SK-N-MC (cell line): ENCODE results near the gene PAPPA2.

Experiments used
- DNase-seq: peaks from one replicate; pipeline ENCODE4 v3.0.0-alpha.2; 2011; ENCODE audit warnings: low read depth, low spot score
- H3K27ac ChIP-seq: fragments of 200-600 bp; sonication (generic); 2 replicates; pipeline ENCODE4 v1.5.1; 2016; ENCODE audit warnings: mixed run types
- H3K36me3 ChIP-seq: fragments of 200-600 bp; sonication (generic); 2 replicates; pipeline ENCODE4 v1.6.1; 2017; ENCODE audit warnings: antibody characterized with exemption, low read length, mixed read lengths; ENCODE audit not compliant: insufficient read depth
- H3K4me3 ChIP-seq: fragments of 200-600 bp; sonication (generic); 2 replicates; pipeline ENCODE4 v1.5.1; 2016
- H3K9ac ChIP-seq: fragments of 200-600 bp; sonication (generic); 2 replicates; pipeline ENCODE4 v1.8.0; 2017; ENCODE audit warnings: mixed run types, mixed read lengths; ENCODE audit not compliant: insufficient read length
- H3K9me3 ChIP-seq: fragments of 200-600 bp; sonication (generic); 2 replicates; pipeline ENCODE4 v1.6.1; 2017; ENCODE audit warnings: low read depth, mild to moderate bottlenecking, antibody characterized with exemption, low read length, moderate library complexity, mixed read lengths
- EZH2 ChIP-seq: fragments of 200-600 bp; sonication (generic); IDR thresholded peaks from one replicate; pipeline ENCODE4 v1.6.1; 2017; ENCODE audit warnings: antibody characterized with exemption
- FOXP2 ChIP-seq: optimal IDR thresholded peaks from 2 replicates; pipeline ENCODE3; 2011; ENCODE audit warnings: mild to moderate bottlenecking, moderate library complexity; ENCODE audit not compliant: insufficient read depth; ENCODE audit errors: extremely low read length, control extremely low read depth
- POLR2AphosphoS5 ChIP-seq: IDR thresholded peaks from 2 replicates; pipeline ENCODE4 v1.6.1; 2012; ENCODE audit warnings: mild to moderate bottlenecking, low read depth, low read length, borderline replicate concordance

The PAPPA2 gene

GRCh38 chr1:176696109-176696508, 233.1 kb downstream of the PAPPA2 start:
- Histone ChIP-seq H3K9me3 (no peaks in the 10 kb centered on the region), H3K36me3 (no peaks in the 10 kb centered on the region), H3K27ac (no peak overlapping the region), H3K9ac (no peak overlapping the region), H3K4me3 (no peak overlapping the region)
- TF ChIP-seq EZH2 (no peak), FOXP2 (no peak), POLR2AphosphoS5 (no peak)
- DNase-seq = no peak

- H3K4me3 ChIP-seq = no peak overlapping the region
- no peak for DNase-seq
- TF ChIP-seq POLR2AphosphoS5 (no peak), FOXP2 (no peak), EZH2 (no peak)
- H3K36me3 ChIP-seq = no peaks in the 10 kb centered on the region
- no peaks in the 10 kb centered on the region for H3K9me3 ChIP-seq
- H3K9ac ChIP-seq = no peak overlapping the region
- no peak overlapping the region for H3K27ac ChIP-seq
Observed at GRCh38 chr1:176696689-176697088, 233.7 kb downstream of the PAPPA2 start.

GRCh38 chr1:176699821-176700220, 236.8 kb downstream of the PAPPA2 start:
- H3K36me3 ChIP-seq = no peaks in the 10 kb centered on the region
- no peak for TF ChIP-seq EZH2
- TF ChIP-seq POLR2AphosphoS5 = no peak
- TF ChIP-seq FOXP2 = no peak
- no peak overlapping the region for H3K27ac ChIP-seq
- no peaks in the 10 kb centered on the region for H3K9me3 ChIP-seq
- no peak overlapping the region for H3K9ac ChIP-seq
- DNase-seq = no peak
- no peak overlapping the region for H3K4me3 ChIP-seq

GRCh38 chr1:176701151-176701866, 238.3 kb downstream of the PAPPA2 start:
- Histone ChIP-seq H3K9ac (no peak overlapping the region), H3K36me3 (no peaks in the 10 kb centered on the region), H3K27ac (no peak overlapping the region), H3K9me3 (no peaks in the 10 kb centered on the region), H3K4me3 (no peak overlapping the region)
- no peak for TF ChIP-seq EZH2
- TF ChIP-seq POLR2AphosphoS5 = no peak
- DNase-seq = no peak

GRCh38 chr1:176702901-176703300, 239.9 kb downstream of the PAPPA2 start:
- Histone ChIP-seq H3K4me3 (no peak overlapping the region), H3K9ac (no peak overlapping the region), H3K27ac (no peak overlapping the region), H3K9me3 (no peaks in the 10 kb centered on the region), H3K36me3 (no peaks in the 10 kb centered on the region)
- no peak for TF ChIP-seq EZH2
- no peak for TF ChIP-seq FOXP2
- TF ChIP-seq POLR2AphosphoS5 = no peak
- no peak for DNase-seq

- H3K27ac ChIP-seq = no peak overlapping the region
- H3K9ac ChIP-seq = no peak overlapping the region
- H3K9me3 ChIP-seq = no peaks in the 10 kb centered on the region
- no peak for DNase-seq
- no peak overlapping the region for H3K4me3 ChIP-seq
- no peaks in the 10 kb centered on the region for H3K36me3 ChIP-seq
- TF ChIP-seq EZH2 (no peak), POLR2AphosphoS5 (no peak), FOXP2 (no peak)
Observed at GRCh38 chr1:176705585-176705984, 242.6 kb downstream of the PAPPA2 start.

GRCh38 chr1:176717066-176717750, 254.2 kb downstream of the PAPPA2 start:
- no peak for DNase-seq
- no peak for TF ChIP-seq POLR2AphosphoS5
- Histone ChIP-seq H3K9me3 (no peaks in the 10 kb centered on the region), H3K9ac (no peak overlapping the region), H3K27ac (no peak overlapping the region), H3K4me3 (no peak overlapping the region), H3K36me3 (no peaks in the 10 kb centered on the region)

- Histone ChIP-seq H3K4me3 (no peak overlapping the region), H3K36me3 (no peaks in the 10 kb centered on the region), H3K9ac (no peak overlapping the region), H3K27ac (no peak overlapping the region), H3K9me3 (no peaks in the 10 kb centered on the region)
- DNase-seq = no peak
- TF ChIP-seq EZH2 (no peak), FOXP2 (no peak), POLR2AphosphoS5 (no peak)
Observed at GRCh38 chr1:176719447-176719846, 256.5 kb downstream of the PAPPA2 start.

- Histone ChIP-seq H3K36me3 (no peaks in the 10 kb centered on the region), H3K9me3 (no peaks in the 10 kb centered on the region), H3K4me3 (no peak overlapping the region), H3K27ac (no peak overlapping the region), H3K9ac (no peak overlapping the region)
- TF ChIP-seq POLR2AphosphoS5 (no peak), FOXP2 (no peak), EZH2 (no peak)
- DNase-seq = no peak
Observed at GRCh38 chr1:176720838-176721237, 257.9 kb downstream of the PAPPA2 start.
